ENCODE results near the gene FRRS1L.
A peak's percentile ranks its signal among the peaks of the same experiment; 100 is the strongest.

- TF ChIP-seq POLR2A (IDR thresholded peaks at IDR 0.05): no peak
- peak in 2 of 5 experiments; percentile 21 to 24 for TF ChIP-seq CTCF (IDR thresholded peaks at IDR 0.05)
Measured at GRCh38 chr9:109098171-109098959, 68.7 kb downstream of the FRRS1L start.
